HK-2 (cell line): ENCODE measurements around the gene RNF150.
A peak's percentile ranks its signal among the peaks of the same experiment; 100 is the strongest.
"Not testable (repeated sequence)": the region's sequence is repeated elsewhere in the genome, so short reads cannot be mapped to it uniquely, and the experiment has no call there.

ENCODE experiments used
- DNase-seq: peaks from one replicate; pipeline ENCODE4 v3.0.0-alpha.2; 2018; ENCODE audit not compliant: unreplicated experiment

RNF150 gene

DNA sequence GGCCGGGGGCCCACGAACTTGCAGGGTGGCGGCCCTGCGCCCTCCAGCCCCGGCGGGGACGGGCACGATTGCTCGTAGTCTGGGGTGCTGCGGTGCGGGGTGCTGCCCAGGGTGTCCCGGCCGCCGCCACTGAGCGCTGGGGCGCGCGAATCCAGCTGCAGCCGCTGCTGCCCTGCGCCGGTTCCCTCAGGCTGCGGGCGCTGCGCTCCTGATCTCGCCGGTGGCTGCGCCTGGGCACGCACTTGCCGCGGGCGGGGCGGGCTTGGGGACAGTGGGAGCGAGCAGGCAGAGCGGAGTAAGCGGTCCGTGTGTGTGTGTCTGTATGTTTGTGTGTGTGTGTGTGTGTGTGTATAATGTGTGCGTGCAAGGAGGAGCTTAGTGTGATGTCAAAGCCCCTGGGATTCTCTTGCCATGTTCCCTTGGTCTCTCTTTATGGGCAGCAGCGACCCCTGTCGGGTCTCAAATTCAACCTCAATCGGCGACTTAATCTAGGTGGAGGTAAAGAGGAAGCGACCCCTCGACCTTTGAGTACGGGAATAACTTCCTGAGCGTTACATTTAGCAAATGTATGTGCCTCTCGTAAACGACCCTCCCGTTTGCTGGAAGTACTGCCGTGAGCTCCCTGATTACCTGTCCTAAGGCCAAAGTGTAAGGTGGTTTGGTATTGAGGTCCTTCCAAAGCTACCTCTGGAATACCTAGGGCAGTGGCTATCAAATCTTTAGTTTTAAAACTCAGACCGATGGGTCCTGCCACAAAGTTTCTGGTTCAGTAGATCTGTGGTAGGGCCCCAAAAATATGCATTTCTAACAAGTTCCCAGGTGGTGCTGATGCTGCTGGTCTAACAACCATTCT is at the start of gene RNF150:
TSS of gene RNF150 (minus strand) at position 324 of the 853 bp plus-strand sequence.
- peak; percentile 68 for DNase-seq

DNA sequence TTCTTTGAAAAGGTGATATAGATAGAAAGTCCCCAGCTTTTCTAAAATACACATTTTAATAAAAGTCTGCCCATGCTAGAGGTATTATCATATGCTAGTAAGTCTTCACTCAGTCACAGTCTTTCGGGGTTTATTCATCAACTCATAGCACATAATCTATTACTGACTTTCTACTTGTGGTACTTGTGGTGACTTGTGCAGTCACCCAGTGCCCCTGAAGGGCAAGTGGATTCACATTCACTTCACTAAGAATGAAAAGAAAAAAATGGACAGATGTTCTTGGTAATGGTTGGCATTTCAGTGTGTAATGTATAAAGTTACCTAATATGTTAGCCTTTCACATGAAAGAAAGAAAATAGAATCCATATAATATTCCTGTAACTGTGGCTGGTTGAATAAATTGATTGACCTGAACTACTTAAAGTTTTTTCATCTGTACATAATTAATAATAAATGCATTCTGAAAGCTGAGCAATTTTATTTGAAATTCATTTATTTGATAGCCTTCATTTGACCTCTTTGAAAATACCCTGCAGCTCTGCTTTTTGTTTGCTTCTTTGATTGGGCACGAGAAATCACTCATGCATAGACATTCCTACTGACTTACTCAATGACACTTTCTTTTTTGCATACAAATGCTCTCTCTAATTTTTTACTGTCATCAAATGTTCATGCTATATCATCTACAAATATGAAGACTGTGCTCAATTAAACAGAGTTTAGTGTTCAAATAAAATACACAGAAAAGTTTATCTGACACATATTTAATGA is 47.9 kb upstream of the RNF150 start:
- peak; percentile 13 for DNase-seq

DNA sequence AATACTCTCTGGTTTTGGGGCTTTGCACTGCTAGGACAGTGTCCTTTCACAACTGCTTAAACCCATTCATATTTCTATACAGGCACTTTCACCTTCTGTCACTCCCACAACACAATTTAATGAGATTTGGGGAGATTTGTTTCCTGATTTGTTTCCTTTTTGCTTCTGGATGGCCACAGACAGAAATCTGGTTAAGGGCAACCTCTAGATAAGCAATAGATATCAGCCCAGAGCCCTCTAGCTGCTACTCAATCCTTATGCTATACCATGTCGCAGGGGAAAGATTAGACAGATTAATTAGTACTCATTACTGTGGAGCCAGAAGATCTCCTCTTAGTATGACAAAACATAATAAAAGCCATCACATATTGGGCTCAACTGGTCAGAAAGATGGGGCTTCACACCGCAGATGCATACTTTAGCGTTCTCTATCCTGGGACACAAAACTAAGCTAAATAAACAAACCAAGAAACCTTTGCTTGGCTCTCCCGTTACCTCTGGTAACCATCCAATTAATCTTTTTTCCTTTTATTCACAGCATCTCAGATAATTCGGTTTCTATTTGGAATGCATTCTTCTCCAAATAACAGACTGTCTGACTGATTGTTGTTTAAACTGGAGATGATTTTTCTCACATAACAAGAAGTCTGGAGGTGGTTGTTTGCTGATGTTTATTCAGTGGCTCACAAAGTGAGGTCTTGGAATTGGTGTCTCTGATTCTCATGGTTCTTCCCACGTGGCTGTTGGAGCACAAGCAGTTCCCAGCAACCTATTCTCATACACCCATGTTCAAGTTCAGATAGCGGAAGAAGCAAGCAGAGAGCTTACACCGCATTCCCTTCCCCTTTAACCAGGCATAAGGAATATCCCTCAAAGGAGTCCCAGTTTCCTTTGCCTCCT is 46.5 kb upstream of the RNF150 start:
- no peak for DNase-seq

DNA sequence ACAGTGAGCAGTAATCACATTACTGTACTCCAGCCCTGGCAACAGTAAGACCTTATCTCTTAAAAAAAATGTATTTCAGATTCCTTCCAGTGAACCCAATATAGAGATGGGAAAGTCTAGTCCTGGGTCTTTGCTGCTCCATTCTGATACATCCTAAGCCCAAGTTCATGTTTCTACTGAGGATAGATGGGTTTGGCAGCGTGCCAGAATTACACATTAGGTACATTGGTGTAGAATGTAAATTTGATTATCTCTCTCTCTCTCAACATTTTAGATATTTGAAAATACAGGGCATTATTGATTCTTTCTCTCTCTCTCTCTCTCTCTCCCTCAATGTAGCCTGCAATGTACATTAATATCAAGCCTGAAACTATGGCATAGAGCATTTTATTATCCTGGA is 43.9 kb upstream of the RNF150 start:
- no peak for DNase-seq

DNA sequence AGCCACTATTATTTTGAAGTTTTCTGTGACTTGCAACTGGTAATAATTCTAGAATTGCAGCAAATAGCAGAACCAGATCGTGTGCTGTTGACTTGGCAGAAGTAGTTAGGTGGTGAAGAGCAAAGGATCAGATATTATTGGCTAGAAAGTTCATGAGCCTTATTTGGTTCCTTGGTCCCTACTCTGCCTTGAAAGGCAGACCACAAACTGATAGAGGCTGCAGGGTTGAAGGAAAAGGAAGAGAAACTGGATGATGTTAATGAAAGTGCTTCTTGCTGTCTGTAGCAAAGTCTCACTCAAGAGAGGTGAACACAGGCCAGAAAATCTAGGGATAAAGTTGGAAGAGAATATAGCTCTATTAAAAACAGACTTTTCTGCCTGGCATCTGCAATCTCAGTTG is 41.2 kb upstream of the RNF150 start:
- no peak for DNase-seq

DNA sequence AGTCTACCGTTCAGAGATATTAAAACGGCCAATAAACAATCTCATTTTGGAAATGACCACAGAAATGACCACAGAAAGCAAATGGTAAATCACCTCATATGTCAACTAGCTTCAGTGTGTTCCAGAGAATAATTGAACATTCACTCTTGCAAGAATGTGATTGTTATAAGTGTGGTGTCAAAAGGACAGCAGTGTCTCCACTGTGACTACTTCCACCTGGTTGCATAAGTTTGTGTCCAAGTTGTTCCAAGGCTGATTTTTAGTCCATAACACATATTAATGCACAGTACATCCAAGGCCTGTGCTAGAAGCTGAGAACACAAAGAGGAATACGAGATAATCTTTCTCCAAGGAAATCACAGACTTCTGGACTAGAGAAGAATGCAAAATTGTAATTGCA is 37.4 kb upstream of the RNF150 start:
- DNase-seq, result no peak

DNA sequence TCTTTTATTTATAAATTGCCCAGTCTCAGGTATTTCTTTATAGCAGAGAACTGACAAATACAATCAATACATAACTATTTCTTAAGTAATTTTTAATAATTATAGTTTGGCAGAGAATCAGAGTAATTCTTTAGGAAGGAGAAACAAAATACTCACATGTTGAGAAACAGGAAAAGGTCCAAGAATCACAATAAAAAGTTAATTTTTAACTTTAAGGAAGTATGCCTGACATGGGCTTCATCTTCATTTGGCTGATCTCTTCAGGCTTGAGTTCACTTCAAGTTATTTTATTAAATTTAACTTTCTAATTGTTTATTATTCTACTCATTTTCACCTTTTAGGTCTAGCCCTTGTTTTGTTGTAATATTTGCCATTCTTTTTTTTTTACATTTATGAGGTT is 36.1 kb upstream of the RNF150 start:
- DNase-seq, result no peak

DNA sequence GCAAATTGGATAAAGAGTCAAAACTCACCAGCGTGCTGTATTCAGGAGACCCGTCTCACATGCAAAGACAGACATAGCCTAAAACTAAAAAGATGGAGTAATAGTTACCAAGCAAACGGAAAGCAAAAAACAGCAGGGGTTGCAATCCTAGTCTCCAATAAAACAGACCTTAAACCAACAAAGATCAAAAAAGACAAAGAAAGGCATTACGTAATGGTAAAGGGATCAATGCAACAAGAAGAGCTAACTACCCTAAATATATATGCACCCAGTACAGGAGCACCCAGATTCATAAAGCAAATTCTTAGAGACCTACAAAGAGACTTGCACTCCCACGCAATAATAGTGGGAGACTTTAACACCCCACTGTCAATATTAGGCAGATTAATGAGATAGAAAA is 31.7 kb upstream of the RNF150 start:
- DNase-seq, result not testable (repeated sequence)

DNA sequence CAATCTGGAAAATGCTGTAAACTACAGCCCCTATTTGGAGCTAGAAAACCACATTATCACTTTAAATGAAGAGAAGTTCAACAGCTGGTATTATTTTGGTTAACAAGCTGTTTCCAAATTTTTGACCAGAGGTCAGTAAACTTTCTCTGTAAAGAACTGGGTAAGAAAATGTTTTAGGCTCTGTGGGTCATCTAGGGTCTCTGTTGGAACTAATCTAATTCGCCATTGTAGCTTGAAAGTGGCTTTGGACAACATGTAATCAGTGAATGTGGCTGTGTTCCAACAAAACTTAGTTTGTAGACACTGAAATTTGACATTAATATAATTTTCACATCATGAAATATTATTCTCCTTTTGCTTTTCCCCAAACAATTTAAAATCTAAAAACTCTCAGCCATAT is 25.8 kb upstream of the RNF150 start:
- DNase-seq, result no peak

DNA sequence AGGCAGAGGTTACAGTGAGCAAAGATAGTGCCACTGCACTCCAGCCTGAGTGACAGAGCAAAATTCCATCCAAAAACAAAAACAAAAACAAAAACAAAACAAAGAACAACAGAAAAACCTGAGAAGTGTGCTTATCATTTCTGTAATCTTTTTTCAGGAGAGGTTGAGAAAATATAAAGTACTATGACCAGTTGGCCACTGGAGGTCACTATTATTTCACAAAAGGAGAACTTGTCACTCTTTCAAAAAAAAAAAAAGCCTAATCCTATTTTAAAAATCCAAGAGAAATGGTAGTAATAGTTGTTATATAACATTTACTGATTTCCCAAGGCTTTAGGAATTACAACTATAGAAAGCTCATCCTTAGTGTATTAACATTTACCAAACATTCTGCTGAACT is 24.9 kb upstream of the RNF150 start:
- no peak for DNase-seq

DNA sequence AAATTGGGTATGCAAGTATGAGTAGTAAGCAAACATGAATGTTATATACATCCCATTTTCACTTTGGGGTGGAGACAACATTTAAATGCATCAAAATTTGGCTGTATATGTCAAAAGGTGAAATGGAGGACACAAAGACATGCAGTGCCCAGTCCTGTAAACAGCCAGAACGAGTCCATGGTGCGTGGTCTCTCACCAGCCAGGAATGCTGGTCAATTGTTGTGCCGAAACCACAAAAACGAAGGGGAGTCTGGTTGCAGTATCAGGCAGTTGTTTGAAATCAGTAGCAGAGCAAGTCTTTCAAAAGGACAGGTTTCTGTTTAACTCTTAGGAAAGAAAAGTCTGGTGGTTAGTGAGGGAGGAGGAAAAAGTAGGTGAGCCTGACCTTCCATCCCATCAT is 22.3 kb upstream of the RNF150 start:
- no peak for DNase-seq

DNA sequence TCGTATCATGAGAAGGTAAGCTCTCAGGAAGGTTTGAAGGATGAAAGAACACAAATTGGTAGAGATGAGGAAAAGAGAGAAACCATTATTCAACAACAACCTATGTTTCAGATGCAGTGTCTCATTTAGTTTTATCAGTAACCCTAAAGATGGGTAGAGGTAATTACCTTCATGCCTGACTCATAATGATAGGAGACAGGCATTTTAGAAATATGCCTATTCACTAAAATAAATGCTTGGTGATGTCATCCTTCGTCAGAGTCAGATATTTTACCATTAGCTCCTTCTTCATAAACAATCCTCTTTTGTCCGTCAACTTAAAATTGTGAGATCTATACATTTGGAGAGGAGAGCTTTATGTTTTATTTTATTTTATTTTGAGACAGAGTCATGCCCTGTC is 21.5 kb upstream of the RNF150 start:
- no peak for DNase-seq

DNA sequence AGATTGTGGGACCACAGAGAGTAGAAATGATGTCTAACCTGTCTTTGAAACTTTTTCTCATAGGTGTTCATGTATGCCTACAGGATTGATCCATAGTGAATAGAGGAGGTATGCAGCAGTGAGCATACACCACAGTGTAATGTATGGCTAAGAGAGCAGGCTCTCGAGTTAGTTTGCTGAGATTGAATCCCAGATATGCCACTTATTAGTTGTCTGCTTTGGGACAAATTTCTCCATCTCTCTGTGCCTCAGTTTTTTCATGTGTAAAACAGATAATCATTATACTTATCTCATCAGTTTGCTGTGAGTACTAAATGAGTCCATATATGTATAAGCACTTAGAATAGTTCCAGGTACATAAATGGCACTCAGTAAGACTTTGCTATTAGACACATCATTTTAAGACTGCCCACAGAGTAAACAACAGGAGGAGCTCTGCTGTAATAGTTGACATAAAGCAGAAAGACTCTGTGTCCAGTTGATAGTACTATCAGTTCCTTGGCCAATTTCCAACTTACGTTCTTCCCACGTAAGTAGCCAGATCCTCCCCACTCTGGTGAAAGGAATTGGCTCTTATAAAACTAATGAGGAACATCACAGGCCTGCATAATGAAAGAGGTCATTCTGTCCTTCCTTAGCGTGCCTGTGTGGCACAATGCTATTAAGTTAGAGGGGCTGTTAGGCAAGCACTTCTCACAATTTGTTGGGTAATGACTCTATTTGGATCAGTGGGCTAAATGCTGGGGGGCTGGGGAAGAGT is 20.7 kb upstream of the RNF150 start:
- DNase-seq, result no peak

DNA sequence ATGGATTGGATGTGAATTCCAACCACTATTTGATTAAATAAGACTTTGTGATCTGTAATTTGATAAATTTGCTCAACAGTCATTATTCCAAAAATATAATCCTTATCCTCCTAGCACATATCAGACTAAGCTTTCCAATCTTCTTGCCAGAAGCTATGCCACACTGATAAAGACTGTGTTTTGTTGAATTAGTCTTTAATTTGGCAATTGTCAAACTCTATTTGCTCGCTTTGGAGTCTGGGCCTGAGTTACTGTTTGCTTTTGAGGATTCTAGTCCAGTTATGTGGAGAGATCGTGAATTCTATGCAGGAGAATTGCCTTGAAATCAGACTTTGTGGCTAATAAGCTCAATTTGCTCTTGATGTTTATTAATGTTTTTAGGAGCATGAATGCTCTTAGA is 10.9 kb upstream of the RNF150 start:
- no peak for DNase-seq

DNA sequence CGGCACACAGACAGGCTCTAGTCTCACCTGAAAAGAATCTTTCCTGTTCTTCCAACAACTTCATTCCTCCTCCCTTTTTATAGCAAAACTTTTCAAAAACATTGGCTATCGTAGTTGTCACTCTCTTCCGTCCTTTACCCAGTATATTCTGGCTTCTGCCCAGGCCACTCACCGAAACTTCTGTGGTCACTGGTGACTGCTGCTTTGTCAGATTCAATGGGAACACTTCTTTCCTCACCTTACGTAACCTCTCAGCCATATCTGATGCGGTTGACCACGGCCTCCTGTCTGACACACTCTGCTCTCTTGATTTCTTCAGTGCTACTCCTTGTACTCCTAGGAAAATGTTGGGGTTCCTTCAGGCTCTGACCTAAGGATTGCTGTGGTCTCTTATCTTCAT is 9.2 kb upstream of the RNF150 start:
- peak; percentile 7 for DNase-seq

DNA sequence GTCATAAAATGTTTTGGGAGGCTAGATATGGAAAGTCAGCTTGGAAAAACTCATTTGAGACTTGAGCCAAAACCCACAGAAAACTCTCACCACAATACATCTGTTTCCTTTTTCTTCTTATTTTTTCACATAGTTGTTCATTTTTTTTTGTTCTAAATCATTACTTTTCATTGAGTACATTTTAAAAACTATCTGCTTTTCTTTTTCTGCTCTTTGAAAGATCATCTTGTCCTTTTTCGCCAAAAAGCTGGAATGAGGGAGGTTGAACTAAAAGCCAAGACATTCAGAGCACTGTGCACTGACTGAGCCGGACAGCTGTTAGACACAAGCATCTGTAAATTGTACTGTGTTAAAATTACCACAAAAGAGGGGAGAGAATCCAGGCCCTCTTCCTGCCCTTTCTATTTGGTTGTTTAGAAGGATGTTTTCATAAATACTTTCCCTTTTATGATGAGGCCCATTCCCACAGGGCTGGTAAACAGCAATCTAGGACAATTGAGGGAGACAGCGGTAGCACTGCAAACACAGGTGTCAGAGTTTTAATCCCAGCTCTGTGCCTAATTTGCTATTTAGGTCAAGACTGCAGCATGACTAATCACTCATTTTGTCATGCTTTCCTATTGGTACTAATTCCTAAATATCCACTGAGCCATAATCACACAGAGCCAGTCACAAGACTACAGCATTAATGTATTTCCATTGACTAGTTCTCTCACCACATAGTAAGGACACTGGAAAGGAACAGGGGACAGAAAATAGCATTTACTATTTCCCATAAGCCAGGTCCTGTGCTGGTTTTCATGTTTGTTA is 7.3 kb upstream of the RNF150 start:
- DNase-seq, result no peak

DNA sequence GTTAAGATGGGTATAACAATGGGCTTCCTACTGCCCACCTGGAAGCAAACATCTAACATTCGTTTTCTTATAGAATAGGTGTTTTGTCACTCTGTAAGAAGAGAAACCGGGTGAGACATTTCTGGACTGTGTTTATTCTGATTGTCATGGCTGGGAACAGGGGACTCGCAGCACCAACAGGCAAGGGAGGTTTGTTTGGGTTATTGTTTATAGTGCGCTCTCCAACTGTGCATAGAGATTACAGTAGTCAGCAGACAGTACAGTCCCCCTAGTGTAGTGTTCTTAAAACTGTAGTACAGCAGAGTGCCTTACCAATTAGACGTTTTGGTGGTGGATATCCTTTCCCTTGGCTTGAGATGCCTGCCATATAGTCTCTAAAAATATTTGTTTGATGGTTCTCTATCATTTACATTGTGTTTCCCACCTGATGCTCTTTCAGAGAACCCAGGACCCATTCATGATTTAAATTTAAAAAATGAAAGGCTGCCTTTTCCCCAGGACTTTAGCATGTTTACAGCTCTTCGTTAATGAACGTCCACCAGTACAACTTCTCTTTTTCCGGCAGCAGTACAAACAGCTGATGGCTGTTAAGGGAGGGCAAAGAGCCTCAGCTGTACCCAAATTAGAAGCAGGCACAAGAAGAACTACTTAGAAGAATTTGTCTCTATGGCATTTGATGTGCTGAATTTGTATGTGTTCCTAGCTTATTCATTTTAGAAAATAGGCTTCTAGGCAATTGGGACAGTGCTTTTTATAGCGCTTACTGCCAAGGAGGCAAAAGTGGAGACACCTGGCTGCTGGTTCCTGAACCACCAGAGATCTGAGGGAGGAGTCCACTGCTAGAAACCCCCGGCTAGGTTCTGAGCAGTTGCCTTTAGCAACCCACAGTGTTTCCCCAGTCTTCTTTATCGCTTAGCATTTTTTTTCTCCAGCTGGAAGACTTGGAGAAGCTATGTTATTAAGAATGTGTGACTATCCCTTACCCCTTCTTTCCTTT is 1.0 kb upstream of the RNF150 start:
- DNase-seq, result no peak

DNA sequence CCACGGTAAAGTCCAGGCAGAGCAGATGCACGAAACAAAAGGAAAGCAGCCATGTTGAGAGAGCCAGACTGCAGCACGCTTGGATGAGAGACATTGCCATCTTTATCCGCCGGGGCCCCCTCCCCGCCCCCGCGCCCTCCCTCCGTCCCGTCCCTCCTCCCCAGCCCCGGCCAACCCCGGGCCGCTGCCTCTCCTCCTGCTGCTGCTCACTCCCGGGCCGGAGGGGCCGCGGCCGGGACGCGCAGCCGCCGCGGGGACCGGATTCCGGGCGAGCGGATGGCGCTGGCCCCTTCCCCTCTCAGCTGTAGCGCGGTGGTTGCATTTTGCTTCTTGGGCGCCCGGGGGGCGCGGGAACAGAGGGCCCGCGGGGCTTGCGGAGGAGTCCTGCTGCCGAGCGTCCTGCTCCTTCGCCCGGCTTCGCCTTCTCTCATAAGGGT is 542 bp downstream of the RNF150 start:
- peak; percentile 19 for DNase-seq

DNA sequence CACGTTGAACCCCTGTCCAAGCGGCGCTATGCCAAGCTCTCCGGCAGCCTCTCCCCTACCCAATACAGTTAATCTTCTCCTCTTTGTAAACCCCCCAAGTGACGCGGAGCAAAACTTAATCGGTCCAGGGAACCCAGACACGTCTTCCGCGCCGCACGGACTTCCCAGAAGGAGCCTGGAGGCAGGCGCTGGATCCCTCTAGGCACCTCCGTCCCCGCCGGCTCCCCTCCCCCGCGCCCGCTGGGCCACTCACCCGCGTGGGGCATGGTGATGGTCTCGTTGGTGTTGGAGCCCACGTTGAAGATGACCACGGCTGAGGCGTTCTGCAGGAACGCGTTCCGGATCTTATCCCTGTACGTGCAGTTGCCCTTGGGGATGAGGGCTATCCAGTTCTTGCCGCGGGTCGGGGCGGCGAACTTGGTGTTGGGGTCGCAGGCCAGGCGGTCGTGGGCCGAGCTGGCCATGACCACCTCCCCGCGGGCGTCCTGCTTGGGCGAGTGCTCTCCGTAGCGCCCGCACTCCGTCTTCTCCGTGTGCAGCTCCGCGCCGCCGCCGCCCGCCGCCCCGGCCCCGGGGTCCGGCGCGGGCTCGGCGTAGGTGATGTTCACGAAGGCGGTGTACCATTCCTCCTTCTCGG is 1.1 kb downstream of the RNF150 start:
- no peak for DNase-seq
